HG02938 (cell line): ENCODE data around the gene DDAH1.

Experiments used
- ATAC-seq: cut with Tn5 transposase; IDR thresholded peaks from one replicate; pipeline ENCODE4 v1.9.1; 2021; ENCODE audit warnings: mild to moderate bottlenecking, moderate library complexity; ENCODE audit not compliant: unreplicated experiment

The DDAH1 gene

DNA sequence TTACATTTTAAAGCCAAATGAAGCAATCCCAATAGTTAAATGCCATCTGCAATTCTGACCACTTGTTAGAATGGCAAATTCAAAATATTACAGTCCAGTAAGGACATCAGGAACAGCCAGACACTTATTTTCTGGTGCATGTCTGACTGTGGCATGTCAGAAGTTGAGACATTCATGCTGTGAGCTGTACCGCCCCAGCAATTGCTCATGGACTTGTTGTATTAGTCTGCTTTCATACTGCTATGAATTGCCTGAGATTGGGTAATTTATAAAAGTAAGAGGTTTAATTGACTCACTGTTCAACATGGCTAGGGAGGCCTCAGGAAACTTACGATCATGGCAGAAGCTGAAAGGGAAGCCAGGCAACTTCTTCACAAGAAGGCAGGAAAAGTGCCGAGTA lies 19.1 kb downstream of the DDAH1 start:
- no peak for ATAC-seq

DNA sequence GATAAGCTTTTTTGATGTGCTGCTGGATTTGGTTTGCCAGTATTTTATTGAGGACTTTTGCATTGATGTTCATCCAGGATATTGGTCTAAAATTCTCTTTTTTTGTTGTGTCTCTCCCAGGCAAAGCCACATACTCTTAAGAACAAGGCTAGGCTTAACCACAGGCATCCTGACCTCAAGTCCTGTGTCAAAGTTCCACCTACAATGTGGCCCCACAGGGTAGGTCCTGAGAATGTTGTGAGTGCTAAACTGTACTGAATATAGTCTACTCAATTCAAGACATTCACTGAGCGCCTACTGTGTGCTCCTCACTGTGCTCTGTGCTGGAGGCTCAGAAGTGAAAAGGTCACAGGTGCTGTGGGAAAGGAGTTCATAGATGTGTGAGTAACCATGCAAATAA lies 20.6 kb downstream of the DDAH1 start:
- ATAC-seq = no peak

DNA sequence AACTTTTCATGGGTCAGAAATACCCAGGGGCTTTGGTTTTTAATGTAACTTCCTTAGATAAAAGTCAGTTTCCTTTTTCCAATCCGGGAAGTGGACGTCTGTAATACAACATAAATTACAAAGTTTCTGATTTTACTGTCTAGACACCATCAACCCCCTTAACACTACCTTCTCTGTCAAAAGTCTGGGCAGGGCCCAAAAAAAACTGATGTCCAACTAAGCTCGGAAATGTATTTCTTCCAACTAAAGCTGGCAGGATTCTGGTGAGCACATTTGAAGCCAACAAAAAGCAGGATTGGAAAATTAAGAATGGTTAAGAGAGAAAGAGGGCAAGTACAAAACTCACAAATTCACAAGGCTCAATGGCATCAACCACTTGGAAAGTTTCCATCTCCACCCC lies 24.3 kb downstream of the DDAH1 start:
- no peak for ATAC-seq

DNA sequence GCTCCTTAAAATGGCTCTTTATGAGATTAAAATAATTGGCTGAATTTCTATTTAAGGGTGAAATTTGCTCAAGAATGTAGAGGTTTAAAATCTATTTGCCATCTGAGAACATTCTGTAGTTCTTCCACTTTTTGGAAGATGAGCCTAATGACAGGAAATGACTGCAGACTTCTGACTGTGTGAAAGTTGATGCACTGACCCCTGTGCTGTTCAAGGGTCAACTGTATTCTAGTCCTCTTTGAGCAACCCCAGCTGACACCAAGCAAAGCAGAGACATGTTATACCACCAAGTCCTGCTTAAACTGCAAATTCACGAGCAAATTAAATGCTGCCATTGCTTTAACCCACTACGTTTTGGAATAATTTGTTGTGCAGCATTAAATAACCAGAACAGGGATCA lies 26.6 kb downstream of the DDAH1 start:
- ATAC-seq = no peak

DNA sequence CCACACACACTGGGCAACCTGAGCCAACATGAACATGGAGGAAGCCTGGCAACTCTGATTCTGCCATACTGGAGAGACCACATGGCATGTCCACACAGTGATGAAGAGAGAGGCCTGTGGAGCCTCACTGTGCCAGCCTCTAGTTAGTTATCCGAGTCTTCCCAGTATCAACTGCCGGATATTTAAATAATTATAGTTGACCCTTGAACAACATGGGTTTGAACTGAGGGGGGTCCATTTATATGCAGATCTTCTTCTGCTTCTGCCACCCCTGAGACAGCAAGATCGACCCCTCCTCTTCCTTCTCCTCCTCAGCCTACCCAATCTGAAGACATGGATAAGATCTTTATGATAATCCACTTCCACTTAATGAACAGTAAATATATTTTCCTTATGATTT lies 27.8 kb downstream of the DDAH1 start:
- ATAC-seq = no peak

DNA sequence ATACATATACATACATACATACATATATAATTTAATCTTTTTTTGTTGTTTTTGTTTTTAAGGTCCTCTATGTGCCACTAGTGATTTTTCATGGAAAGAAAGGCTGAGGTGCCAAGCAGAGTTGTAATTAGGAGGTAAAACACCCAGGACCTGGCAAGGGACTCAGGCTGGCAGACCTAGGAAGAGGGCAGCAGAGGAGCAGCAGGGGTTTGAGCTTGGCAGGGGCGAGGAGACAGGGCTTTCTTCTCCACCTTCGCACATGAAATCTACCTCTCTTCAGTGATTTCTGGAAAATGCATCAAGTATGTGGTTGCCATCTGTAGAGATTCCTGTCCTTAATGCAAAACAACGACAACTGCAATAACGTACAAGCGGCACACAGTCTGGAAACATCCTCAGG lies 31.9 kb downstream of the DDAH1 start:
- ATAC-seq = no peak

DNA sequence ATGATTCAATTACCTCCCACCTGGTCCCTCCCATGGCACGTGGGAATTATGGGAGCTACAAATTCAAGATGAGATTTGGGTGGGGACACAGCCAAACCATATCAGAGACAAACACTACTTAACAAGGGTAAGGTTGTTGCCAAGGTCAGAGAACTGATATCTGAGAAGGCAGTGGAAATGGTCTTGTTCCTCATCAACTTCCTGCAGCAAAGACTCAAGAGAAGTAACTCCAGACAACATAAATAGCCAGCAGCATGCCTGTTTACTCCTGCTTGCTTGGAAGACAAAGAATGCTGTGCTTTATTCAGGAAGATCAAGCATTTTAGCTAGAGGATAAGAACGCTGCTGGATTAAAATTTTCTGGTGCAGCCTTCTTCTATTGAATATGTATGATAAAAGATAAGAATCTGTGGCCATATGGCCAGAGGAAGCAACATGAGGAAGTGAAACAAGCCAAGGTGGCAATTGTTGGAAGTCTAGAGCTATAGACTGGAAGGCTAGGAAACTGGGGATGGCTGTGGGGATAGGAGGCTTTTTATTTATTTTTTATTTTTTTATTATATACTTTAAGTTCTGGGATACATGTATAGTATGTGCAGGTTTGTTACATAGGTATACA lies 36.4 kb downstream of the DDAH1 start:
- ATAC-seq = no peak

DNA sequence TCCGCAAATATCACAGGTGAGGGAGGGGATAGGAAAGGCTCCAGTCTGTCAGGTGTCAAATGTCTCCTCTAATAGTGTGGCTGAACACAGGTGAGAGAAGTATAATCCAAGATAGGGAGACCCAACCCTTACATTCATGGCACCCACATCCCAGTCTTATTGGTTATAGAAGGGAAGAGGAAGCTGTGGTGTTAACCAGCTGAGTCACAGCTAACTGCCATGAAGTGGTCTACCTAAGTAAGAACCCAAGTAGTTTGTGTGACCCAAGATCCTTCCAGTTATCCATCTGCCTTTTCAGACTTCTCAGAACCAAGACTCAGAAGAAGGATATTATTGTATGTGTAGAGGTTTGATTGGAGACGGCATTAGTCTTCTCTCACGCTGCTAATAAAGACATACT lies 37.1 kb downstream of the DDAH1 start:
- ATAC-seq = no peak

DNA sequence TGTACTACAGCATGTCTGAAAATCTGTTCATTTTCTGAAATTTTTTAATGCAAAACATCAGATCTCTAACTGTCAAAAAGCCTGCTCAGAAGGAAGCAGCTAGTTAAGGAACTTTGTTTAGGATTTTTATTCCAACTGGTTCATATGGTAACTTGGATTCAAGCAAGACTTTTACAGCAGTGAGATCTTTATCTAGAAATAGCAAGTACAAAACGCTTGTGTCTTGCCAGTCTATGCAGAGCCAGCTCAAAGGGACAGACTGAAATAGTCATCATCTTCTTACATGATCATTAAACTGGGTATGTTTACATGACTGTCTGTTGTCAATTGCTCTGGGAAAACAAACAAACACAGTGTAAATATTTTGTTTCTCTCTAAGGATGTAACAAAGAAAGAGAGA lies 37.6 kb downstream of the DDAH1 start:
- ATAC-seq = no peak

DNA sequence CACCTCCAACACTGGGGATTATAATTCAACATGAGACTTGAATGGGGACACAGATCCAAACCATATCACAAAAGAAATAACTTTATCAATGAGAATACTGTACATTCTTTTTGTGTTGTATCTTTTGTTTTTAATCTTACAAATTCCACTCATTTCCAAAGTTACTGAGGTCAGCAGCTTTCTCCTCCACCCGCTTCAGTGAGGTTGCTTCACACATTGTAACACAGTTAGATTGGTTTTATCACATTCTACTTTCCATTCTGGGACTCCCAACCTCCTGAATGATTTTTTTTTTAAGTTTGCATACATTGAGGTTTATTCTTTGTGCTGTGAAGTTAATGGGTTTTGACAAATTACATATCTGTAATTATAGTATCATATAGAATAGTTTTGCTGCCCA lies 43.8 kb downstream of the DDAH1 start:
- ATAC-seq = no peak

DNA sequence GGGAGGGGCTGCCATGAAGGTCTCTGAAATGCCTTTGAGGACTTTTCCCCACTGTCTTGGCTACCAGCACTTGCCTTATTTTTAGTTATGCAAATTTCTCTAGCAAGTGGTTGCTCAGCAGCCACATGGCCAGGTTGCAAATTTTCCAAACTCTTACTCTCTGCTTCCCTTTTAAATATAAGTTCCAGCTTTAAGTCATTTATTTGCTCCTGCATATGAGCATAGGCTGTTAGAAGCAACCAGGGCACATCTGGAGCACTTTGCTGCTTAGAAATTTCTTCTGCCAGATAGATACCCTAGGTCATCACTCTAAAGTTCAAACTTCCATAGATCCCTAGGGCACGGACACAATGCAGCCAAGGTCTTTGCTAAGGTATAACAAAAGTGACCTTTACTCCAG lies 44.8 kb downstream of the DDAH1 start:
- ATAC-seq = no peak

DNA sequence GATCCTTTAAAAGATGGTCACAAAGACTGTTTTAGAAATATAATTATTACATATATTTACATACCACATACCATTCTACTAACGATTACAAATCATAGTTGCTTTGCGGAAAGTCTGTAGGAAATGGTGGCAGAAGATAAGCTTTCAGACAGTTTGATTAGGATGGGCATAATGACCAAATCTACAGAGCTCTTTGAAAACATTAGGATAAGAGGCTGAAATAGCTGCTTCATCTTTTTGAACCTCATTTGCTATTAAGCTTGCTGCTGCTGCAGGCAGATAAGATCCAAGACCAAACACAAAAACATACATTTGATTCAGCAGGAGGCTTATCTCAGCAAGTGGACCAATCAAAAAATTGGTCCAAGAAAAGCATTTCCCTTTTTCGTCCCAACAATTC lies 47.1 kb downstream of the DDAH1 start:
- ATAC-seq = no peak

DNA sequence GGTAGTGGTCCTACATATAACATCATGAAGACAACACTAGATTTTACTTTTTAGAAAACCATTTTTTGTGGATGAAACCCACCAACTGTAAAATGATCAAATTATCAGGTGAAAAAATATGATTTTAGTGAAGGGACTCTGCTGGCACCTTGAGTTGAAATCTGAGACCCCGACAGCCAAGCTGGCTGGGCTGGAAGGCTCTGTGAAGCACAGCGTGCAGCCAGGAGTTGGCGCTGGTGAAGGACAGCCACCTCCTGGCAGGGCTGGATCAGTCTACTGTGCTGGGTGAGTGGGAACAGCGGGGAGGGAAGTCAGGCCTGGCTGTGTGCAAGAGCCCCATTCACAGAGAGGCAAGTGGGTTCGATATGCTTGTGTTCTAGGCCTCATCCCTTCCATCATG lies 47.9 kb downstream of the DDAH1 start:
- ATAC-seq = no peak

DNA sequence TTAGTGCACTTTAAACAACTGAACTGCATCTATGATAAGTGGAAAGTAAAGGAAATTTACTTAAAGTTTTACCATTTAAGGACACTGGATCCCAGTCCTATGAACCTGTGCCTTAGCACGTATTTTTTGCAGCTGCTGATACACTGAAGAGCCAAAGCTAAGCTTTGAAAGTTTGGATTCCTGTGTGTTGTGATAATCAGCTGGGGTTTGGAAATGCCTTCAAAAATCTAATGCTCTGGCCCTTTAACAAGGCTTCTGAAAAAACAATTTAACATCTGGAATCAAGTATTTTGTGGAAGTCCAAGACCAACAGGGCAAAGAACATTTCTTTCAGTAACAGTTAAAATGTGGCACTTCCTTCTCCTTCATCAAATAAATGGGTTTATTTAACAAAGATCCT lies 51.8 kb downstream of the DDAH1 start:
- ATAC-seq = no peak

DNA sequence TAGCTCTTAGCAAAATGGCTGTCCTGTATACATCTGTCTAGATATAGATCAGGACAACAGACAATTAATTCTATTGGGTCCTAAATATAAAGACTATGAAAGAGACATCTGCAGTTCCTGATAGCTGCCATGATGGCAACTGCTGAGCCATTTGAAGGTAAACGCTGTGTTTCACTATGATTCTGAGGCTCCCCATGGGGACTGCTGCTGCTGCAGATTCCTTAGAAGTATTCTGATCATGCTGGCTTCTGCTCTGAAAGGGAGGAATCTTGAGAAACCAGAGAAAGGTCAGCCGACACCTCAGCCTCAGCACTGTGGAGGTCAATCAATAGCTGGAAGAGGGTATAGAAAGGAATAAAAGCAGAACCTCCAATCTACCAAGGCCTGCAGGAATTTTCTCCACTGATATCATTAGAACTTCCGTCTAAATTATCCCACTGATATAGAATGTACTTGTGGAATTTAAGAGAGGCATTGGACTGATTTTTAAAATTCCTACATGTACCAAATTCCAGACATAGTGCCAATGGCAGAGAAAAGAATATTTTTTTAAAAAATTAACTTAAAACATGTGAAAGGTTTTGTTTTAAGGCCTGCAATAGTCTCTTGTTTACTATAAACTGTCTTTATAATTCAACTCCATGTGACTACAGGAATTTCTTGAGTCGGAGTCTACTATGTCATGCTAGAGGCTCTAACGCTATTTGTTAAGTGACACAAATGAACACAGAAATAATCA lies 53.2 kb downstream of the DDAH1 start:
- ATAC-seq = no peak

DNA sequence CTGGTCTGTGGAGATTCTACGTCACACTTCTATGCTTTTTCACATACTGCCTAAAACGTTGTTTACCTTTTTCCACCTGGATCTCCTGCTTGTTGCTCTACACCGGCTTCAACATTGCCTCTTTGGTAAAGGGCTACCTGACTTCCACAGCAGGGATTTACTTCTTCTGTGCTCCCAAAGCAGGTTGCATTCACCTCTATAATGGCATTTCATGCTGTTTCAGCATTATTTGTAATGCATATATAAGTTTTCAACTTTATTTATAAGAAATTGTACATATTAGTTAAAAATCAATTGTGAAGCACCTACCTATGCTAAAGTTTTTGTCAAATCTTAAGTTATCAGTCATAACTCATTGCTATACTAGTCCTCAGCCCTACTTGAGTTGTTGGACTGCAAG lies 55.4 kb downstream of the DDAH1 start:
- ATAC-seq = no peak

DNA sequence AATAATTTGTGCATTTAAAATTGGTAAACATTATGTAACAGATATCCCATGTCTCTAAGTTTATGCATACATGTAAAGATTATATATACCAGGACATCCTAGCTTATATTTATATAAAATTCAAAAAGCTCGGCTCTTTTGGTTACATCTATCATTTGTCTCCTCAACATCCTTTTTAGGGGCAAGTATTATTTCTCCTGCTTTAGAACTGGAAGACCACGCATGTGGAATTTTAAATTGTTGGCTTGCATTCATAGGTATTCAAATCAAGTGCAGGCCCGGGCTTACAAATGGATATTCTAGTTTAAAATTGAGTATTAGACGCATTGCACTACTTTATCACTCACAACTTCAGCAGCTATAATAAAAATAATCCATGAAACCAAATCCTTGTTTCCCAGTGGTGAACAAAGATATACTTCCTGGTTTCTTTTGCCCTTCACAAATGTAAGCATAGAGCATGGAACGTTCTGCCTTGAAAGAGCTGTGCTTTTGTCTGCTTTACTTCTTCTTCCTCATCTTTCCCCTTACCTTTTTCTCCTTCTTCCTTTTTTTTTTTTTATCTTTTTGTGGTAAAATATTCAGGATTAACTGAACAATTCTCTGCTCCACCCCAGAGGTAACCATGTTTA lies 57.1 kb downstream of the DDAH1 start:
- ATAC-seq = no peak

DNA sequence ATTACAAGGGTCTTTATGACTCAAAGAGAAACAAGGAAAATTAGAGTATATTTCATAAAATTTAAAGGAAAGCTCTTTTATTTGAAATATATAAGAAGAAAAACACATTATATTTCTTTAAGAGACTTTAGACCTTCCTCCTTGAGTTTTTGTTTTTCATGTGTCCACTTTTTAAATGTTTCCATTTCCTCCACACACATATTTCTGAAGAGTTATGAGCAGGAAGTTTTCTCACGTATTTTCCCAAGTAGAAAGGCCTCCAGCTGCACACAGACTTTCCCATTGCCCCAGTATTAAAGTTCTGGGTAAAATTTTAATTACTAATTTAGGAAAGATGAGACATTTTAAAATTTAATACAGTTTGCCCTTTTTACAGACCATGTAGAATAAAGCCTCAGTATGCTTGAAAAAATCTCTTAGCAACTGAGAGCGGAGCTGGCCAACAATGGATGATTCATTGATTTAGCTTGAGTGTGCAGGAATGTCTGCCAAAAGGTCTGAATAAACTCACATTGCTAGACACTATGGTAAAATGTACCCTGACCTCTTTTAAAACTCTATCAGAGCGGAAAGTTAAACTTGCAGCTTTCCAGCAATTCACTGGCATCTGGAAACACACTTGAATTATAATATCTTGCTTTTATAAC lies 57.9 kb downstream of the DDAH1 start:
- no peak for ATAC-seq

DNA sequence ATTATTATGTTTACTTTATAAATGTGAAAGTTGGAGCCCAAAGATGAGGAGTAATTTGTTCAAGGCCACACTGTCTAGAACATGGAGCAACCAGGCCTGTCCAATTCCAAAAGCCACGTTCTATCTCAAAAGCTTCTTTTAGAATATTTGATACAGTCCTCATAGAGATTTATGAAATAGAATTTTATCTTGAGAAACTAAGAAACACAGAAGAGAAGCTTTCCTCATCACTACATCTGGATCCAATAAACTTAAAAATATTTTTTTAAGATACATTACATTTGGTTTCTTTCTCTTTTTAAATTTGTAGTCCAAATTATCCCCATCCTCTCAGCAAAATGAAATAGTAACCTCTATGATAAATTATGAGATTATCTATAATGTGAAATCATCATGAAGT lies 58.9 kb downstream of the DDAH1 start:
- ATAC-seq = no peak

DNA sequence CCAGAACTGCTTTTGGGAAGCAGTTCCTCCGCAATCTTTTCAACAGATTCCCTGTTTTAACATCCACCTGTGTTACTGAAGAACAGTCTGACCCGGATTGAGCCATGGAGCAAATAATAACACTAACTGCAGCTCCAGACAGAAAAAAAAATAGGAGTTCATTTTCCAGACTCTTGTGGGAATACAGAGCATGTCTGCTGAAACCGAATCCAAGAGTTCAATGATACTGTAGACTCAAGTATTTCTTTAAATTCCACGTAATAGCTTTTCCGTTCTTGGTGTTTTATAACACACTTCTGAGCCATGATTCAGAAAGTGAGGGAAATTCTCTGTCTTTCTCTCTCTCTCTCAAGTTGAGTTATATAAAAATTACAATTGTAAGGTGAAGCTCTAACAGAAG lies 60.6 kb downstream of the DDAH1 start:
- ATAC-seq = no peak

DNA sequence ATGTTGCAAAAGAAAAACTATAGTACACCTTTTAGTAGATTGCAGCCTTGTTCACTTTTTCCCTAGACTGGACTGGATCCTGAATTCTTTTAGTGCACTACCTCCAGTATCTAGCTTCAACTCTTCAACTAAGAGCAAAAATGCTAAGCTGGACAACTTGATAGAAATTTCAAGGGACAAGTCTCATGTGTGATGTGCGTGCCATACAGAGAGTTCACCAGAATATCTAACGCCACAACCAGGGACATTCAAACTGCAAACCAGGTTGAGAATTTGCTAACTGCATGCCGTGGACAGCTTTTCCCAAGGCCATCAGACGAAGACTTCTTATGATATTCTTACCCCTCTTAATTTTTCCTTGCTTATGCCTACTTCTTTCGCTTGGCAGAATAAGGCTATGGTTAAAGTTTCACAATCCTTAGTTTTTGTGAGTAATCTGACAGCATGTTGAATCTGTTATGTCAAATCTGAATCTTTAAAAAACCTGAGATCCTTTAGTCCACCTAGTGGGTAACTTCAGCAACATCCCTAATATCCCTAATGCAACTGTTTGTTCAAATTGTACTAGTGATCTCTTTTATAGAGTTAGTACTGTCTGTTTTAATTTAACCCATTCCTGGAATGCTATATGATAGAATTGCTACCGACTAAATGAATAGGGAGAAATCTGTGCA lies 66.4 kb downstream of the DDAH1 start:
- ATAC-seq = no peak
